GM12892 (cell line): ENCODE results near the gene GGT1.

Source experiments
- POLR2A ChIP-seq: IDR thresholded peaks from 2 replicates; pipeline ENCODE4 v1.6.1; 2011; ENCODE audit warnings: low read depth, low read length, control low read depth
- POLR2AphosphoS5 ChIP-seq: IDR thresholded peaks from 2 replicates; pipeline ENCODE4 v1.6.1; 2011; ENCODE audit warnings: low read depth, low read length, control low read depth
- TAF1 ChIP-seq: IDR thresholded peaks from 2 replicates; pipeline ENCODE4 v1.6.1; 2011; ENCODE audit warnings: low read depth, mild to moderate bottlenecking, control low read depth, low read length, borderline replicate concordance

GRCh38 chr22:24583221-24584165 lies 19.5 kb upstream of the GGT1 start:
- no peak for TF ChIP-seq POLR2A
- TF ChIP-seq POLR2AphosphoS5, result no peak
- no peak for TF ChIP-seq TAF1
